ENCODE results near the gene CDK6. TPM values are rescaled to one million over a fixed set of nuclear protein-coding genes. Genes with fewer than 3 reads are reported as not detected.

CDK6 gene
- total and polyA plus RNA-seq, 4 donors, result 3.3 to 35.0 (median 12.0) TPM

GRCh38 chr7:92809397-92809759 is 27.0 kb downstream of the CDK6 start:
- Histone ChIP-seq H3K9me3 (ENCODE audit: control insufficient read depth in 4 of 4, low read length in 3 of 4) (no peaks in the 10 kb centered on the region), H3K36me3 (ENCODE audit: control insufficient read depth in 4 of 4, insufficient read depth in 3 of 4, low read depth in 1 of 4, low read length in 3 of 4) (no peaks in the 10 kb centered on the region), H3K9ac (ENCODE audit: low read depth in 1 of 2, low read length in 2 of 2) (no peak overlapping the region), H3K27ac (ENCODE audit: low read depth in 1 of 2, low read length in 2 of 2) (peak overlapping the region; percentile 70 to 73), H3K4me1 (ENCODE audit: control insufficient read depth in 4 of 4, insufficient read depth in 4 of 4, low read length in 3 of 4) (peaks cover 8 to 16% (median 14%) of the 10 kb centered on the region in 4 donors), H3K27me3 (ENCODE audit: control insufficient read depth in 4 of 4, insufficient read depth in 4 of 4, low read length in 3 of 4) (no peaks in the 10 kb centered on the region), H3K4me3 (ENCODE audit: low read depth in 1 of 3, low read length in 3 of 3) (no peak overlapping the region)
- no peak for TF ChIP-seq JUND (IDR thresholded peaks at IDR 0.05)
- TF ChIP-seq FOXA1 (IDR thresholded peaks at IDR 0.05), result no peak
- TF ChIP-seq EGR1 (IDR thresholded peaks at IDR 0.05; ENCODE audit: low read depth in 2 of 2), result no peak
- TF ChIP-seq SP1 (IDR thresholded peaks at IDR 0.05), result no peak
- TF ChIP-seq REST (IDR thresholded peaks at IDR 0.05), result no peak
- no peak for TF ChIP-seq ATF3 (IDR thresholded peaks at IDR 0.05)
- no peak for TF ChIP-seq CTCF (IDR thresholded peaks at IDR 0.05; ENCODE audit: low read depth, low read length, missing input control)
- TF ChIP-seq RAD21 (IDR thresholded peaks at IDR 0.05), result no peak
- TF ChIP-seq YY1 (IDR thresholded peaks at IDR 0.05), result no peak
- no peak for TF ChIP-seq NR2F2 (IDR thresholded peaks at IDR 0.05)
- TF ChIP-seq HNF4A (conservative IDR thresholded peaks at IDR 0.05), result no peak
- no peak for TF ChIP-seq GABPA (IDR thresholded peaks at IDR 0.05 in 1 of 2, conservative IDR thresholded peaks at IDR 0.05 in 1 of 2)
- no peak for TF ChIP-seq HNF4G (IDR thresholded peaks at IDR 0.05)
- TF ChIP-seq RXRA (IDR thresholded peaks at IDR 0.05), result no peak
- TF ChIP-seq ZBTB33 (IDR thresholded peaks at IDR 0.05), result no peak
- no peak for TF ChIP-seq MAX (IDR thresholded peaks at IDR 0.05)
- no peak for DNase-seq (ENCODE audit: low spot score)

- no peak for DNase-seq (ENCODE audit: low spot score)
- H3K27ac ChIP-seq (ENCODE audit: low read depth in 1 of 2, low read length in 2 of 2), result no peak overlapping the region
- H3K4me1 ChIP-seq (ENCODE audit: control insufficient read depth in 4 of 4, insufficient read depth in 4 of 4, low read length in 3 of 4), result peaks cover 8 to 16% (median 14%) of the 10 kb centered on the region in 4 donors
- no peaks in the 10 kb centered on the region for H3K9me3 ChIP-seq (ENCODE audit: control insufficient read depth in 4 of 4, low read length in 3 of 4)
- H3K4me3 ChIP-seq (ENCODE audit: low read depth in 1 of 3, low read length in 3 of 3), result no peak overlapping the region
- H3K9ac ChIP-seq (ENCODE audit: low read depth in 1 of 2, low read length in 2 of 2), result no peak overlapping the region
- no peaks in the 10 kb centered on the region for H3K27me3 ChIP-seq (ENCODE audit: control insufficient read depth in 4 of 4, insufficient read depth in 4 of 4, low read length in 3 of 4)
- no peaks in the 10 kb centered on the region for H3K36me3 ChIP-seq (ENCODE audit: control insufficient read depth in 4 of 4, insufficient read depth in 3 of 4, low read depth in 1 of 4, low read length in 3 of 4)
- no peak for TF ChIP-seq NR2F2 (IDR thresholded peaks at IDR 0.05)
- TF ChIP-seq SP1 (IDR thresholded peaks at IDR 0.05), result no peak
- no peak for TF ChIP-seq REST (IDR thresholded peaks at IDR 0.05)
- no peak for TF ChIP-seq CTCF (IDR thresholded peaks at IDR 0.05; ENCODE audit: low read depth, low read length, missing input control)
- TF ChIP-seq RAD21 (IDR thresholded peaks at IDR 0.05), result no peak
- no peak for TF ChIP-seq HNF4A (conservative IDR thresholded peaks at IDR 0.05)
- TF ChIP-seq GABPA (IDR thresholded peaks at IDR 0.05 in 1 of 2, conservative IDR thresholded peaks at IDR 0.05 in 1 of 2), result no peak
- no peak for TF ChIP-seq FOXA2 (IDR thresholded peaks at IDR 0.05)
- no peak for TF ChIP-seq MAX (IDR thresholded peaks at IDR 0.05)
- no peak for TF ChIP-seq HNF4G (IDR thresholded peaks at IDR 0.05)
- TF ChIP-seq EGR1 (IDR thresholded peaks at IDR 0.05; ENCODE audit: low read depth in 2 of 2), result no peak
- TF ChIP-seq RXRA (IDR thresholded peaks at IDR 0.05), result no peak
- TF ChIP-seq YY1 (IDR thresholded peaks at IDR 0.05), result no peak
- no peak for TF ChIP-seq FOXA1 (IDR thresholded peaks at IDR 0.05)
- no peak for TF ChIP-seq JUND (IDR thresholded peaks at IDR 0.05)
Observed at GRCh38 chr7:92808635-92809034, 27.7 kb downstream of the CDK6 start.

All from liver (tissue), 9 donors.